Fibroblast of skin of back (primary cell): ENCODE data around the gene ATP6V0C. TPM values are rescaled to one million over a fixed set of nuclear protein-coding genes. Genes with fewer than 3 reads are reported as not detected.
A peak's percentile ranks its signal among the peaks of the same experiment; 100 is the strongest.

Experiments
- DNase-seq: peaks from one replicate; pipeline ENCODE4 v3.0.0-alpha.2; 2013
- polyA plus RNA-seq, 2 experiments: library from polyadenylated mRNA; unstranded; fragments of 120-200 nt; gene quantifications; one replicate each; pipeline ENCODE4 v1.2.1, GENCODE V29; 2013; ENCODE audit not compliant: insufficient read length in 2 of 2

The ATP6V0C gene
- 223 TPM for polyA plus RNA-seq (2013, experiment 1 of 2; ENCODE audit: insufficient read length)
- 162 TPM for polyA plus RNA-seq (2013, experiment 2 of 2; ENCODE audit: insufficient read length)

- DNase-seq, result peak; percentile 83
Measured at GRCh38 chr16:2513405-2514332, at the start of gene ATP6V0C. TSS of gene ATP6V0C (plus strand) at chr16:2513952. CDS start at chr16:2514104, 152 bp downstream.

GRCh38 chr16:2464333-2464732, 49.4 kb upstream of the ATP6V0C start:
- DNase-seq, result no peak

DNA sequence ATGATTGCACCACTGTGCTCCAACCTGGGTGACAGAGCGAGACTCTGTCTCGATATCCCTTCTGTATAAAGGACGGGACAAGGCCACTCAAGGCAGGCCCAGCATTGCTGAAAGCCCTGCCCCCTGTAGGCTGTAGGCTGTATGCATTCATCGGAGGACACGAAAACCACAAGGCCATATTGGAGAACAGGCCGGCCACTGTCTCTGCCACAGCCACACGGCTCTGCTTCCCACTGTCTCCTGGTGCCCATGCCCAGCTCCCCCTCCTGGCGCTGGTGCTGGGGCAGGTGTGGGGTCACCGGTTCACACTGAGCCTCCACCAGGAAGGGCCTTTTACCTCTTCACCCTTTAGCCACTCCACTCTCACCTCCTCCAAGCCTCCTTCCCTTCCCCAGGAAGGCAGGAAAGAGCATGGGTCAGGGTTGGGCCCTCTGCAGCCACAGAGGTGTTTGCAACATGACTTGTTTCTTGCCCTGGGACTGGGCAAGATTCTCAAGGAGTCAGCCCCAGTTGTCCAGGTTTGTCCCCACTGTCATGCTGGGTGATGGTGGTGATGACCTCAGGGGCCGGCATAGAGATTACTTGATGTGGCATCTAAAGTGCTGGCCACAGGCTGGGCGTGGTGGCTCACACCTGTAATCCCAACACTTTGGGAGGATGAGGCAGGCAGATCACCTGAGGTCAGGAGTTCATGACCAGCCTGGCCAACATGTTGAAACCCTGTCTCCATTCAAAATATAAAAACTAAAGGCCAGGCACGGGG, 47.9 kb upstream of the ATP6V0C start:
- no peak for DNase-seq

- DNase-seq, result no peak
Measured at GRCh38 chr16:2466667-2467527, 46.9 kb upstream of the ATP6V0C start.

DNA sequence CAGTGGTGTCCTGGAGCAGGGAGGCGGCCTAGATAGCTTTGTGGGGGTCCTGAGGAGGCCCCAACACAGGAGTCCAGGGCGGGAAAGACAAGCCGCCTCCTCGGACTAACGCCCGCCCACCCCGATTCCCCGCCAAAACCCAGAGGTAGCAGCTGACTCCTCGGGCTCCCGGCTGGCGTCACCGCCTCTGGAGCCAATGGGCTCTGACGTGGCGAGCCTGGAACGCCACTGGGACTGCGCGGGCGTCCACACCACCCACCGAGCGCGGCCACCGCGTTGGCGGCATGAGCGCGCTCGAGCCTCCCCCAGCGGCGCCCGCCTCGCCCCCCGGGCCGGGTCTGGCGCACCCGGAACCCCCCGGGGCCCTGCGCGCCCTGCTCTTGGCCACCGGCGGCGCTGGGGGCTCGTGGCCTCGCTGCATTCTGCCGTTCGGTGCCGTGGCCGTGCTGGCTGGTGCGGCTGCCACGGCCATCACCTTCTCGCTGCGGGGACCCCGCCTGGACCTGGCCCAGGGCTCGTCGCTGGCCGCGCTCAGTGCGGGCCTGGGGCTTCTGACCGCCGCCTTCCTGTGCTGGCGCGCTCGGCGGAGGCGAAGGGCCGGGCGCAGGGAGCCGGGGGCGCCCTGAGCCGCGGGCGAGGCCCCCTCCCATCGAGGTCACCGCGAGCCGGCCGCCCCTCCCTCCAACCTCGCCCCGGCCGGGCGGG, 46.1 kb upstream of the ATP6V0C start:
- DNase-seq, result peak; percentile 81

DNA sequence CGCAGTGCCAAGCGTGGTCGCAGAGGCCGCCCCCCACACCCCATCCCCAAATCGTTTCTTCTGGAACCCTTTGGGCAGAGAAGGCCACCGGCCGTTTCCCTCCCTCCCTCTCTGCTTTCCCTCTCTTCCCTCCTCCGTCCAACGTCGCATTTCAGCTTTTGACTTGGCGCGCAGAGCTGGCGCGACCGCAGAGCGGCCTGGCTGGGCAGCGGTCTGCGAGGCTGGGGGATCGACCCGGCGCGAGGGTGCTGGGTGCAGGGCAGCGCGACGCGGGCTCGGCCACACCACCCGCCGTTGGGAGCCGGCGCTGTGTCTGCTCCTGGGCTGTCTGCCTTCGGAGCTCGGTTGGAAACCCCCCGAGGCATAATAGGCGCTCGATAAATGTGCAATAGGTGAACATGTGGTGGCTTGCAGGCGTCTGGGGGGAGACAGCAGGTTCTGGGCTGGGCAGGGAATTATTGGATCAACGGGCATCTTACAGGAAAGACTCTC, 45.5 kb upstream of the ATP6V0C start:
- DNase-seq, result no peak

- DNase-seq, result no peak
Measured at GRCh38 chr16:2468725-2469398, 44.9 kb upstream of the ATP6V0C start.

DNA sequence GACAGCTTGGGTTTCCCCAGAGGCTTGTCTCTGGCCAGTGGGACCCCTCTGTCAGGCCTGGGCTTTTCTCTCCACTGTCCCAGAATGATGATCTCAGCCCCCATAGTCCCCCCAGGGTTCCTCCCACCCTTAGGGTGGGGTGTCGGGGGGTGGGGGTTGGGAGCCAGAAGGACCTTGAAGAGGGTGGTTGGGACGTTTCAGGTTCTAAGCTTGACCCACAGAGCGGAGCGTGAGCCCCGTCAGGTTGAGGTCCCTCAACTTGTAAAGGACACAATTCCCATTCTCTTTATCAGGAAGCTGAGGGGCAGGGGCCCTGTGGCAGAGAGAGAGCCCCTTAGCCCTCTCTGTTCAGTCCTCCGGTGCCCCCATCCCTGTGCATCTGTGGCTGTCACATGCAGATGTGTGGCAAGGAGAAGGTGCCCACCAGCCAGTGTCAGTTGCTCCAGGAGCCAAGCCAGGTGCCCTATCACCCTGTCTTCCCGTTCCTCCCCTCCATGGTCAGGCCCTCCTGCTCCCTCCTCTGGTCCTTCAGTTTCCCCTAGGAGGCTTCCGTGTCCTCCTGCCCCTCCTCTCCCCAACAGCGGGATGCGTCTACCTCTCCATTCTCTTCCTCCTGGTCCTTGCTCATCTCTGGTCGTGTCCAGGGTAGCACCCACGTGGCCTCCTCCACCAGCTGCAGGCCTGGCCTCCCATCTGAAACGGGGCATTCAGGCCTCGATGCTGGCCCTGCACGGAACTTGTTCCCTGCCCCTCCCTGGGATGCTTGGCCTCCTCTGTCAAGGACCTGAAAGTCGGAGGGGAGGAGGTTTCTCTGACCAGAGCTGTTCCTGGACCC, 44.1 kb upstream of the ATP6V0C start:
- DNase-seq, result no peak

GRCh38 chr16:2470234-2470601, 43.5 kb upstream of the ATP6V0C start:
- DNase-seq, result no peak

DNA sequence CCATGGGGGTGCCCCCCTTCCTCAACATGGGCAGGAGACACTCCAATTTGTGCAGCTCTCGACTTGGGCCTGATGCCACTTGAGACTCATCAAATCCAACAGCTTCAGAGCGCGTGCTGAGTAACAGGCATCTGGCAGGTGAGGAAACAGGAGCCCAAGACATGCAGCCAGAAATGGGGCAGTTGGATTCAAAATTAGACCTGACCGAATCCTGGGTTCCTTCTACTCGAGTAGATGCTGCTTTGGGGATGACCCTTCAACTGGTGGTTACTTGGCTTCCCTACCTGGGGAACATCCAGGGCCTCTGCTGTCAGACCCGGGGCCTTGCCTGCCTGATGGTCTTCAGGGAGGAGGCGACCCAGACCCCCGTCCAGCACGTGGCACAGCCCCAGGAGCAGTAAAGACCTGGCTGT, 43.1 kb upstream of the ATP6V0C start:
- no peak for DNase-seq

GRCh38 chr16:2471016-2471652, 42.6 kb upstream of the ATP6V0C start, which contains the start of gene NTN3:
TSS of gene NTN3 (plus strand) at chr16:2471297. CDS start at chr16:2471702, 405 bp downstream.
- DNase-seq, result no peak

- DNase-seq, result no peak
Measured at GRCh38 chr16:2471653-2472487, 41.9 kb upstream of the ATP6V0C start.

- DNase-seq, result no peak
Measured at GRCh38 chr16:2472488-2472864, 41.3 kb upstream of the ATP6V0C start.

GRCh38 chr16:2472885-2473445, 40.8 kb upstream of the ATP6V0C start:
- DNase-seq, result no peak

- DNase-seq, result no peak
Measured at GRCh38 chr16:2473446-2473926, 40.3 kb upstream of the ATP6V0C start.

DNA sequence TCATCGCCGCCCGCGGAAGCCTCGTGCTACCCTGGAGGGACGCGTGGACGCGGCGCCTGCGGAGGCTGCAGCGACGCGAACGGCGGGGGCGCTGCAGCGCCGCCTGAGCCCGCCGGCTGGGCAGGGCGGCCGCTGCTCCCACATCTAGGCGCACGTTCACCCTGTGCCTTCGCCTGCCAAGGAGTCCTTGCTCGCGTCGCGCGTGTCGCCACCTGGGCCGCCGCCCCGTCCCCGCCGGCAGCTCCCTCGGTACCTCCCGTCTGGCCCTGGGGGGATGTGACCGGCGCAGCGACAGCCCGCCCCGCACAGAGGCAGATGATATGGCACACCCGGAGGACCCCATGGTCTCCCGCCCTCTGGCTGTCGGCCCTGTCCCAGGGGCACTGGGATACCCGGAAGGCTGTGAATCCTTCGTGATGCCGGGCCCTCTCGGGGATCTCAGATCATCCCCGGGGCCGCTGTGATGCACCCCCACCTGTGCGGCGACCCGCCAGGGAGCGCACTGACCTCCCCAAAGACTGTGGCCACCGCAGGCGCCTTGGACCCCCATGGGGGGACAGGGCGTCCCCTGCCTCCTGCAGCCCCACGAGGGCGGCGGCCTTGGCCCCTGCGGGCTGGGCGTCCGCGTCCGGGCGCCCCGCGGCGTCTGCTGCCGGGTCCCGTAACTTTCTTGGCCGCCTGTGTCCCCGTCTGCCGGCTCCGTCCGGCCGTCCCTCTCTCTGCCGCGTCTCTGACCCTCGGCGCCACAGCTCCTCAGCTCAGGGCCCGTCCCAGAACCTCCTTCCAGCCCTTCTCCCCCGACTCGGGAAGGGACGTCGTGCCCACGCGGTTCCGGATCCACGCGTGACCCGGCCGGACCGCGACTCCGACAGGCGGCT, 39.5 kb upstream of the ATP6V0C start:
- DNase-seq, result peak; percentile 50

GRCh38 chr16:2474877-2475412, 38.8 kb upstream of the ATP6V0C start, which contains the start of gene TBC1D24:
TSS of gene TBC1D24 (plus strand) at chr16:2475127. CDS start at chr16:2496149, 21,022 bp downstream.
- DNase-seq, result peak; percentile 83
